Neural progenitor cell (in vitro differentiated cells): ENCODE results near the gene PPM1H. TPM values are rescaled to one million over a fixed set of nuclear protein-coding genes. Genes with fewer than 3 reads are reported as not detected.
A peak's percentile ranks its signal among the peaks of the same experiment; 100 is the strongest.

Experiments used
- DNase-seq: peaks from one replicate; pipeline ENCODE4 v3.0.0-alpha.2; 2016; ENCODE audit warnings: low spot score
- H2AFZ ChIP-seq: fragments of 200-600 bp; sonication (generic); replicated peaks from 2 replicates; pipeline ENCODE4 v1.6.1; 2016; ENCODE audit warnings: antibody characterized with exemption
- H3F3A ChIP-seq: fragments of 200-600 bp; sonication (generic); 2 replicates; pipeline ENCODE4 v1.6.1; 2016; ENCODE audit warnings: antibody characterized with exemption, low read depth
- H3K27ac ChIP-seq: fragments of 200-600 bp; sonication (generic); 2 replicates; pipeline ENCODE4 v1.5.1; 2016; ENCODE audit warnings: mild to moderate bottlenecking
- H3K27me3 ChIP-seq: fragments of 200-600 bp; sonication (generic); 2 replicates; pipeline ENCODE4 v1.6.1; 2016; ENCODE audit warnings: mild to moderate bottlenecking, moderate library complexity
- H3K36me3 ChIP-seq: fragments of 200-600 bp; sonication (generic); 2 replicates; pipeline ENCODE4 v1.5.1; 2016
- H3K4me1 ChIP-seq: fragments of 200-600 bp; sonication (generic); 2 replicates; pipeline ENCODE4 v1.6.1; 2016; ENCODE audit warnings: mixed run types
- H3K4me2 ChIP-seq: fragments of 200-600 bp; sonication (generic); 2 replicates; pipeline ENCODE4 v1.6.1; 2016
- H3K4me3 ChIP-seq: fragments of 200-600 bp; sonication (generic); 2 replicates; pipeline ENCODE4 v1.5.1; 2016
- H3K79me2 ChIP-seq: fragments of 200-600 bp; sonication (generic); 2 replicates; pipeline ENCODE4 v1.6.1; 2016; ENCODE audit warnings: low read depth
- H3K9ac ChIP-seq: fragments of 200-600 bp; sonication (generic); 2 replicates; pipeline ENCODE4 v1.6.1; 2016
- H3K9me3 ChIP-seq: fragments of 200-600 bp; sonication (generic); 2 replicates; pipeline ENCODE4 v1.5.1; 2016; ENCODE audit warnings: low read depth
- H4K20me1 ChIP-seq: fragments of 200-600 bp; sonication (generic); 2 replicates; pipeline ENCODE4 v1.6.1; 2016; ENCODE audit warnings: low read depth
- H3K27ac Mint-ChIP-seq: 3 replicates; pipeline ENCODE4 v1.8.0; 2021; ENCODE audit warnings: mixed read lengths
- H3K27me3 Mint-ChIP-seq: 2 replicates; pipeline ENCODE4 v1.8.0; 2022; ENCODE audit warnings: low read depth, mild to moderate bottlenecking, inconsistent platforms, moderate library complexity, mixed read lengths; ENCODE audit not compliant: insufficient read depth
- H3K36me3 Mint-ChIP-seq: 3 replicates; pipeline ENCODE4 v1.8.0; 2021; ENCODE audit warnings: mixed read lengths
- H3K4me1 Mint-ChIP-seq: 3 replicates; pipeline ENCODE4 v1.8.0; 2021; ENCODE audit warnings: mixed read lengths
- H3K4me3 Mint-ChIP-seq: 3 replicates; pipeline ENCODE4 v1.8.0; 2021; ENCODE audit warnings: mild to moderate bottlenecking, moderate library complexity, mixed read lengths
- H3K9me3 Mint-ChIP-seq: 3 replicates; pipeline ENCODE4 v1.8.0; 2020; ENCODE audit warnings: mixed read lengths
- EZH2 ChIP-seq: fragments of 200-600 bp; sonication (generic); IDR thresholded peaks from 2 replicates; pipeline ENCODE4 v1.6.1; 2017; ENCODE audit warnings: antibody characterized with exemption, mild to moderate bottlenecking, moderate library complexity
- EZH2phosphoT487 ChIP-seq: fragments of 200-600 bp; sonication (generic); IDR thresholded peaks from 2 replicates; pipeline ENCODE4 v1.6.1; 2017; ENCODE audit warnings: antibody characterized with exemption
- total RNA-seq: library from RNA; depleted of rRNA; stranded (reverse); fragments of >200 nt; gene quantifications from 2 replicates; pipeline ENCODE4 v1.2.3, GENCODE V29; 2015; ENCODE audit warnings: low replicate concordance
- TF ChIP-seq, protein P1 (sequence below): fragments of 200-600 bp; sonication (generic); IDR thresholded peaks from 2 replicates; pipeline ENCODE4 v1.5.1; 2017; ENCODE audit warnings: antibody characterized with exemption, mild to moderate bottlenecking

PPM1H gene
- total RNA-seq, 1 donor from 2014 or later: 4.6 TPM

DNA sequence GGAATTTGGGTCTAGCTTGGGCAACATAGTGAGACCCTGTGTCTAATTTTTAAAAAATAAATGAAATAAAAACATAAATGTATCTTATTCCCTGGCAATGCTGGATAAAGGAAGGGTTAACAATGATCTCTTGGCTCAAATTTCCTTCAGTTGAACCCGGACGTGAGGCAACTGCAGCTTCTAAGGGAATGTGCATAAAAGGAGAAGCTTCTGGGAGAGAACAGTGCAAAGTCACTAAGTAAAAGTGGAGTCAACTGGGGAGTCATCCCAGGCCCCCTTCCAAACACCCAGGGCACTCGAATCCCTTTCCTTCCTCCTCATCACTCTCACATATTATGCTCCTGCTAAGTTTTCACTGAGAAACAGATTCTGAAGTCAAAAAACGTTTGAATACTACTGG, 147.3 kb downstream of the PPM1H start:
- Histone ChIP-seq H3K79me2 (no peaks in the 10 kb centered on the region), H3K27ac (no peak overlapping the region), H3F3A (peaks cover 3% of the 10 kb centered on the region), H3K9ac (no peak overlapping the region), H3K4me3 (no peak overlapping the region), H2AFZ (no peak overlapping the region), H3K4me2 (no peak overlapping the region), H3K27me3 (no peaks in the 10 kb centered on the region), H3K36me3 (no peaks in the 10 kb centered on the region), H3K4me1 (peaks cover 5% of the 10 kb centered on the region), H4K20me1 (no peaks in the 10 kb centered on the region), H3K9me3 (no peaks in the 10 kb centered on the region)
- H3K4me3 Mint-ChIP-seq: no peak overlapping the region
- TF ChIP-seq EZH2: no peak
- TF ChIP-seq, protein P1, sequence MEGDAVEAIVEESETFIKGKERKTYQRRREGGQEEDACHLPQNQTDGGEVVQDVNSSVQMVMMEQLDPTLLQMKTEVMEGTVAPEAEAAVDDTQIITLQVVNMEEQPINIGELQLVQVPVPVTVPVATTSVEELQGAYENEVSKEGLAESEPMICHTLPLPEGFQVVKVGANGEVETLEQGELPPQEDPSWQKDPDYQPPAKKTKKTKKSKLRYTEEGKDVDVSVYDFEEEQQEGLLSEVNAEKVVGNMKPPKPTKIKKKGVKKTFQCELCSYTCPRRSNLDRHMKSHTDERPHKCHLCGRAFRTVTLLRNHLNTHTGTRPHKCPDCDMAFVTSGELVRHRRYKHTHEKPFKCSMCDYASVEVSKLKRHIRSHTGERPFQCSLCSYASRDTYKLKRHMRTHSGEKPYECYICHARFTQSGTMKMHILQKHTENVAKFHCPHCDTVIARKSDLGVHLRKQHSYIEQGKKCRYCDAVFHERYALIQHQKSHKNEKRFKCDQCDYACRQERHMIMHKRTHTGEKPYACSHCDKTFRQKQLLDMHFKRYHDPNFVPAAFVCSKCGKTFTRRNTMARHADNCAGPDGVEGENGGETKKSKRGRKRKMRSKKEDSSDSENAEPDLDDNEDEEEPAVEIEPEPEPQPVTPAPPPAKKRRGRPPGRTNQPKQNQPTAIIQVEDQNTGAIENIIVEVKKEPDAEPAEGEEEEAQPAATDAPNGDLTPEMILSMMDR: no peak
- TF ChIP-seq EZH2phosphoT487: no peak
- H3K4me1 Mint-ChIP-seq: peaks cover 33% of the 10 kb centered on the region
- H3K27ac Mint-ChIP-seq: peak overlapping the region; percentile 50
- peaks cover 7% of the 10 kb centered on the region for H3K9me3 Mint-ChIP-seq
- H3K27me3 Mint-ChIP-seq: peaks cover 3% of the 10 kb centered on the region
- DNase-seq: no peak
- H3K36me3 Mint-ChIP-seq: peaks cover 3% of the 10 kb centered on the region

DNA sequence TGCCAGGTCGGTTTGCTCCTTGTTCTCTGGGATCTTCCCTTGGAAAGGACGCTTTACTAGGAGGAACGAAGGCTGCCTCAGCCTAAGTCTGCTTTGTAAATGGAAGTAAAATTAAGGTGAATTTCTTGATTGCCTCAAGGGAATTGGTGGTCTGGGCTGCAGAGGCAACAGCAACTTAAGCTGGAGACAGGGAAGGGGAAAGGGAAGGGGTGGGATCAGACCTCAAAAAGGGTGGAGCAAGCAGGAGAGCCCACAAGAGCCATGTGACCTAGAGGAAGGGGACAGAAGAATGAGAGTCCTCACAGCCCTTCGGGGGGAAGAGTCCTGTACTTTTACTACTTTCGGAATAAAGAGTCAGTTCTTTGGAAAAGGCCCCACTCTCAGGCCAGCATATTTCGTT, 147.9 kb downstream of the PPM1H start:
- Histone ChIP-seq H3K36me3 (no peaks in the 10 kb centered on the region), H3K27me3 (no peaks in the 10 kb centered on the region), H2AFZ (peak overlapping the region; percentile 77), H3K27ac (no peak overlapping the region), H3K9me3 (no peaks in the 10 kb centered on the region), H4K20me1 (no peaks in the 10 kb centered on the region), H3F3A (peaks cover 3% of the 10 kb centered on the region), H3K4me1 (peaks cover 9% of the 10 kb centered on the region), H3K4me2 (no peak overlapping the region), H3K9ac (no peak overlapping the region), H3K79me2 (no peaks in the 10 kb centered on the region), H3K4me3 (no peak overlapping the region)
- peaks cover 38% of the 10 kb centered on the region for H3K4me1 Mint-ChIP-seq
- peaks cover 3% of the 10 kb centered on the region for H3K36me3 Mint-ChIP-seq
- DNase-seq: no peak
- peaks cover 7% of the 10 kb centered on the region for H3K9me3 Mint-ChIP-seq
- H3K27ac Mint-ChIP-seq: no peak overlapping the region
- H3K4me3 Mint-ChIP-seq: no peak overlapping the region
- peaks cover 3% of the 10 kb centered on the region for H3K27me3 Mint-ChIP-seq
- TF ChIP-seq, protein P1: no peak
- TF ChIP-seq EZH2: no peak
- TF ChIP-seq EZH2phosphoT487: no peak

DNA sequence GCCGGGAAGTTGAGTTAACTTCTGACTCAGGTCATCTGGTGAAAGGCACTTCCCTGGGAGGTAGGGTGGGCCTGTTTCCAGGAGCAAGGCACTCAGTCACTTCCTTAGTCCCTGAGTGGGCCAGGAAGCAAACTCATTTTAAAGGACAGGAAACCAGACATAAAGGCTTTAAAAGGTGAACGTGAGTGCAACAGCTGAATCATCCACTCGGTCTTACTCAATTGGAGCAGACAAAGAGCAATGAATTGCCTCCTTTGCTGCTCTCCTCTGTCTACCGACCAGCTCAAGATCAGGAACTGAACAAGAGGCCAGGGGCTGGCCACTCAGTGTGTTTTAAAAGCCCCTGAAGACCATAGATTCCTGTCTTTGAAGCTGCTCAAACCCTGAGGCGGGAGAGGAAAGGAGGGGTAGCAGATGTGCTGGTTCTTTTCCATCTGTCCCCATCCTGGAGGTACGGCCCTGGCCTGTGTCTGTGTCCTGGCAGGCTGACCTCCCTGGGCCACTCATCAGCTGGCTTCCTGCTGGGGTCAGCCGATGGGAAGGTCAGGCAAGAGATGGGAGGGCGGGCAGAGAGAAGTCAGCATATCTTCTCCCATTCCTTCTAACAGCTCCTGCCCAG, 148.9 kb downstream of the PPM1H start:
- Histone ChIP-seq H3K4me2 (no peak overlapping the region), H3K4me1 (peaks cover 9% of the 10 kb centered on the region), H4K20me1 (no peaks in the 10 kb centered on the region), H2AFZ (no peak overlapping the region), H3K27ac (no peak overlapping the region), H3K9me3 (no peaks in the 10 kb centered on the region), H3K36me3 (no peaks in the 10 kb centered on the region), H3F3A (peaks cover 3% of the 10 kb centered on the region), H3K4me3 (no peak overlapping the region), H3K9ac (no peak overlapping the region), H3K27me3 (no peaks in the 10 kb centered on the region), H3K79me2 (no peaks in the 10 kb centered on the region)
- DNase-seq: no peak
- peaks cover 8% of the 10 kb centered on the region for H3K27me3 Mint-ChIP-seq
- H3K27ac Mint-ChIP-seq: peak overlapping the region; percentile 87
- H3K4me1 Mint-ChIP-seq: peaks cover 42% of the 10 kb centered on the region
- TF ChIP-seq EZH2 (no peak), EZH2phosphoT487 (no peak)
- TF ChIP-seq, protein P1: no peak
- H3K36me3 Mint-ChIP-seq: peaks cover 3% of the 10 kb centered on the region
- peaks cover 6% of the 10 kb centered on the region for H3K9me3 Mint-ChIP-seq
- no peak overlapping the region for H3K4me3 Mint-ChIP-seq
